Caco-2 (cell line): ENCODE measurements around the gene HOXA2. TPM values are rescaled to one million over a fixed set of nuclear protein-coding genes. Genes with fewer than 3 reads are reported as not detected.

Experiments
- BruUV-seq: library from RNA; stranded (reverse); fragments of 400-500 nt; replicated peaks from 2 replicates; lab custom pipeline; 2021; lab: Mats Ljungman, UMichigan
- CTCF ChIA-PET: fragments of 300-600 bp; sonication (Branson Sonifier 250); formaldehyde crosslinking; loops from one replicate; lab custom pipeline; 2022; ENCODE audit warnings: antibody characterized with exemption; lab: Charles Lee
- POLR2A ChIA-PET: fragments of 300-600 bp; sonication (Branson Sonifier 250); formaldehyde crosslinking; loops from one replicate; lab custom pipeline; 2022; ENCODE audit warnings: antibody characterized with exemption; lab: Charles Lee
- DNase-seq, 2 experiments: peaks; one replicate each; pipeline versions ENCODE4 v3.0.0 to v3.0.0-alpha.2; 2020 to 2022
- H3K27me3 ChIP-seq: replicated peaks from 2 replicates; pipeline ENCODE4 v1.6.0; 2011; ENCODE audit warnings: low read length; ENCODE audit not compliant: control insufficient read depth, insufficient read depth
- H3K36me3 ChIP-seq: 2 replicates; pipeline ENCODE4 v1.5.1; 2011; ENCODE audit warnings: low read length; ENCODE audit not compliant: control insufficient read depth, insufficient read depth
- H3K4me1 ChIP-seq: fragments of 250-450 bp; sonication (Bioruptor Pico); 2 replicates; pipeline ENCODE4 v1.5.1; 2020; ENCODE audit warnings: mild to moderate bottlenecking
- H3K4me3 ChIP-seq: 2 replicates; pipeline ENCODE4 v1.5.1; 2011; ENCODE audit warnings: low read depth, mild to moderate bottlenecking, control low read depth, low read length
- H3K9me3 ChIP-seq: fragments of 250-450 bp; sonication (Bioruptor Pico); 2 replicates; pipeline ENCODE4 v1.5.1; 2020; ENCODE audit warnings: mild to moderate bottlenecking, moderate library complexity
- H3K27ac Mint-ChIP-seq: one replicate; pipeline ENCODE4 v1.8.0; 2022; ENCODE audit warnings: mixed read lengths; ENCODE audit not compliant: unreplicated experiment
- H3K27me3 Mint-ChIP-seq: one replicate; pipeline ENCODE4 v1.8.0; 2022; ENCODE audit warnings: mixed read lengths; ENCODE audit not compliant: insufficient read depth, unreplicated experiment
- H3K36me3 Mint-ChIP-seq: one replicate; pipeline ENCODE4 v1.8.0; 2022; ENCODE audit warnings: mild to moderate bottlenecking, mixed read lengths; ENCODE audit not compliant: insufficient read depth, unreplicated experiment
- H3K4me1 Mint-ChIP-seq: one replicate; pipeline ENCODE4 v1.8.0; 2022; ENCODE audit warnings: low read depth, mixed read lengths; ENCODE audit not compliant: unreplicated experiment
- H3K4me3 Mint-ChIP-seq: one replicate; pipeline ENCODE4 v1.8.0; 2022; ENCODE audit warnings: mild to moderate bottlenecking, moderate library complexity, mixed read lengths; ENCODE audit not compliant: unreplicated experiment
- H3K9me3 Mint-ChIP-seq: one replicate; pipeline ENCODE4 v1.8.0; 2022; ENCODE audit warnings: mixed read lengths; ENCODE audit not compliant: unreplicated experiment
- CTCF ChIP-seq, 2 experiments: fragments of 200-600 bp in 1 of 2; IDR thresholded peaks; 1 replicate in 1 of 2; 2 replicates in 1 of 2; pipeline versions ENCODE4 v1.5.1 to v1.8.0; 2011 to 2022; ENCODE audit warnings: antibody characterized with exemption in 1 of 2, control low read depth in 1 of 2, inconsistent platforms in 1 of 2, low read depth in 1 of 2, low read length in 1 of 2, mild to moderate bottlenecking in 1 of 2, moderate library complexity in 1 of 2; ENCODE audit not compliant: insufficient read depth in 1 of 2, severe bottlenecking in 1 of 2, unreplicated experiment in 1 of 2
- intact Hi-C: fragments of 100-400 bp; cut with micrococcal nuclease; formaldehyde crosslinking; loops from one replicate; pipeline ENCODE4 v1.10.0; 2022; ENCODE audit not compliant: unreplicated experiment
- total RNA-seq: library from RNA; stranded (reverse); gene quantifications from 2 replicates; pipeline ENCODE4 v1.2.3, GENCODE V29; 2022

HOXA2 gene
- total RNA-seq, 1 experiment from 2014 or later: 1.5 TPM

GRCh38 chr7:27105301-27106031 is 3.0 kb upstream of the HOXA2 start:
- intact Hi-C loops: no loop called here
- DNase-seq: no peak
- Histone ChIP-seq H3K9me3 (no peaks in the 10 kb centered on the region), H3K4me1 (peaks cover 8% of the 10 kb centered on the region), H3K36me3 (no peaks in the 10 kb centered on the region; the same call in 1 of the 2 replicates), H3K27me3 (no peaks in the 10 kb centered on the region), H3K4me3 (no peak overlapping the region)
- BruUV-seq: no TSS peak
- Mint-ChIP-seq H3K27ac (no peak overlapping the region), H3K9me3 (no peaks in the 10 kb centered on the region), H3K4me1 (no peaks in the 10 kb centered on the region), H3K27me3 (no peaks in the 10 kb centered on the region), H3K4me3 (no peak overlapping the region), H3K36me3 (peaks cover 27% of the 10 kb centered on the region)
- TF ChIP-seq CTCF (IDR thresholded peaks at IDR 0.05; ENCODE audit: insufficient read depth in 1 of 2, low read depth in 1 of 2, low read length in 1 of 2, severe bottlenecking in 1 of 2, unreplicated experiment in 1 of 2): no peak
- ChIA-PET POLR2A (no interaction called here), CTCF (interaction anchor here (1.0 kb wide), 1 partner anchor 15 kb away, joined by 3 read pairs; no protein-coding TSS in a partner anchor)

GRCh38 chr7:27104341-27105058 is 2.0 kb upstream of the HOXA2 start:
- H3K36me3 ChIP-seq: no peaks in the 10 kb centered on the region
- no peak overlapping the region for H3K4me3 ChIP-seq
- BruUV-seq: no TSS peak
- Mint-ChIP-seq H3K27ac (no peak overlapping the region), H3K4me3 (no peak overlapping the region), H3K4me1 (no peaks in the 10 kb centered on the region), H3K36me3 (peaks cover 22% of the 10 kb centered on the region), H3K27me3 (no peaks in the 10 kb centered on the region), H3K9me3 (no peaks in the 10 kb centered on the region)
- intact Hi-C loops: no loop called here
- no peak for DNase-seq
- no peak for TF ChIP-seq CTCF (IDR thresholded peaks at IDR 0.05; ENCODE audit: insufficient read depth in 1 of 2, low read depth in 1 of 2, low read length in 1 of 2, severe bottlenecking in 1 of 2, unreplicated experiment in 1 of 2)
- ChIA-PET CTCF (interaction anchor here (1.0 kb wide), 1 partner anchor 14 kb away, joined by 3 read pairs; no protein-coding TSS in a partner anchor), POLR2A (no interaction called here)
- H3K27me3 ChIP-seq: no peaks in the 10 kb centered on the region
- H3K9me3 ChIP-seq: no peaks in the 10 kb centered on the region
- no peaks in the 10 kb centered on the region for H3K4me1 ChIP-seq

- H3K4me3 Mint-ChIP-seq: no peak overlapping the region
- ChIA-PET POLR2A (no interaction called here), CTCF (no interaction called here)
- H3K9me3 Mint-ChIP-seq: no peaks in the 10 kb centered on the region
- H3K36me3 ChIP-seq: no peaks in the 10 kb centered on the region
- no peaks in the 10 kb centered on the region for H3K9me3 ChIP-seq
- no peaks in the 10 kb centered on the region for H3K27me3 Mint-ChIP-seq
- no peaks in the 10 kb centered on the region for H3K4me1 ChIP-seq
- no peak overlapping the region for H3K27ac Mint-ChIP-seq
- no peak for DNase-seq
- no peaks in the 10 kb centered on the region for H3K4me1 Mint-ChIP-seq
- H3K36me3 Mint-ChIP-seq: peaks cover 29% of the 10 kb centered on the region
- no peaks in the 10 kb centered on the region for H3K27me3 ChIP-seq
- no peak for TF ChIP-seq CTCF (IDR thresholded peaks at IDR 0.05; ENCODE audit: insufficient read depth in 1 of 2, low read depth in 1 of 2, low read length in 1 of 2, severe bottlenecking in 1 of 2, unreplicated experiment in 1 of 2)
- no TSS peak for BruUV-seq
- intact Hi-C loops: no loop called here
- H3K4me3 ChIP-seq: no peak overlapping the region
Measured at GRCh38 chr7:27103489-27104226, 1.2 kb upstream of the HOXA2 start.
